Activated T-cell treated with anti-CD3 and anti-CD28 coated beads, Interleukin-2, amount 50 U/mL, for 1 hour (primary cell): ENCODE data around the gene DKK3.

ENCODE experiments used
- DNase-seq: peaks from one replicate; pipeline ENCODE4 v3.0.0-alpha.2; 2020

DKK3 gene

DNA sequence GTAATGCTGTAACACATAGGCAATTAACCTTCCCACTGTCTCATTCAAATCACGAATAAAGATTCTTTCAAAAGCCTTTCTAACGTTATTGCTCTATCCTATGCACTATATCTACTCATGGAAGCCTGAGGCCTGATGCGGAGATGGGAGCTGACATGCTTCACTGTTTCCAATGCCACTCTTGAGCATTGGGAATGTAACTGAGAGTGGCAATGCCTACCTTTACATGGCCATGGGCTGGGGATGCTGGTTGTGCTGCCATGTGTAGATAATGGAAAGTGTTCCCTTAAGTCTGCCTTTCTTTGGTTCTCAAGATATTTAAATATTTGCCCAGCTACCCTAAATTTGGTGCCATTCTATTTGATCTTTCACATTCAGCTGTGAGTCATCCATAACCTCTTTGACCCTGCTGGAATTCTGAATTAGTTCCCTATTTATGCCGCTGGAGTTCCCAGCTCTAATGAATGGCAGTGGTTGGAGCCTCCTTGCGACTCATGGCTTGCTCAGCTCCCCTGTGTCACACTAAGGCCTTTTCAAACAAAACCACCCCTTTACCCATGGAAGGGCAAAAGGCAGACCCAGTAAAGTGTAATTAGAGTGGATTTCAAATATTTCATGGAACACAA lies 21.4 kb upstream of the DKK3 start:
- no peak for DNase-seq

- no peak for DNase-seq
These were observed 20.7 kb upstream of the DKK3 start for GRCh38 chr11:12029119-12029518.

GRCh38 chr11:12028303-12028702 lies 19.9 kb upstream of the DKK3 start:
- DNase-seq, result no peak

DNA sequence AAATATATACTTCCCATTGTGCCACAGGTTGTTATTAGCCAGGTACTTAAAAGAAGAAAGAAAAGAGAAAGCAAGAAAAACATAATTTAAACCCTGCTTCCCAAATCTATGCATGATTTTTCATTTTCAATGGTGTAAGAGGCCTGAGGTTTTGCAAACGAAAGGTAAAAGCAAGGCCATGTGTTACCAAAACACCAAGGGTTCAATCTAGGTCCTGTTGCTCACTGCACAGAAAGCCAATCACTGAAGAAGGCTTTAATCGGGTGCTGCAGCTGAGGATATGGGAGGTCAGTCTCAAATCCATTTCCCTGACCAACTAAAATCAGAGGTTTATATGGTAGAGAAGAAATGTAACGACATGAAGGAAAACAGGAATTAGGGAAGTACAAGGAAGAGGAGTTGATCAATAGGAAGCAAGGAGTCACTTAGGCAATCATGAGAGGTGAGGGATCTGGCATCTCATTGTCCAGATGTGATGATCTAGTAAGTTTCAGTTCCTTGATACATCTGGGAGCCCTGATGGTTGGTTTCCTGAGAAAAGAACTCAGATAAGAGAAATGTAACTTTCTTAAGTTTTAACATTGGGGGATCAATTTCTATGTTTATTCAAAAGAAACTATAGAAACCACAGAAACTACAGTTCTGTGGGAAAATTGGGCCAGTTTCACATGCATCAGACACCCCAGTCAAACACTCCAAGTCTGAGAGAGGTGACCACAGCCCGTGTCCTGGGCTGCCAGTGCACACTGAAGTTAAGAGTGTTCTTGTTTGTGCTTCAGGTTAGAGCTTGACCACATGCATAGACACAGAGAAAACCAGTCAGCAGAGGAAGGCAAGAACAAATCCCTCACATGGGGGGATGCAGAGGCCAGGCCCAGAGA lies 18.1 kb upstream of the DKK3 start:
- DNase-seq, result no peak

DNA sequence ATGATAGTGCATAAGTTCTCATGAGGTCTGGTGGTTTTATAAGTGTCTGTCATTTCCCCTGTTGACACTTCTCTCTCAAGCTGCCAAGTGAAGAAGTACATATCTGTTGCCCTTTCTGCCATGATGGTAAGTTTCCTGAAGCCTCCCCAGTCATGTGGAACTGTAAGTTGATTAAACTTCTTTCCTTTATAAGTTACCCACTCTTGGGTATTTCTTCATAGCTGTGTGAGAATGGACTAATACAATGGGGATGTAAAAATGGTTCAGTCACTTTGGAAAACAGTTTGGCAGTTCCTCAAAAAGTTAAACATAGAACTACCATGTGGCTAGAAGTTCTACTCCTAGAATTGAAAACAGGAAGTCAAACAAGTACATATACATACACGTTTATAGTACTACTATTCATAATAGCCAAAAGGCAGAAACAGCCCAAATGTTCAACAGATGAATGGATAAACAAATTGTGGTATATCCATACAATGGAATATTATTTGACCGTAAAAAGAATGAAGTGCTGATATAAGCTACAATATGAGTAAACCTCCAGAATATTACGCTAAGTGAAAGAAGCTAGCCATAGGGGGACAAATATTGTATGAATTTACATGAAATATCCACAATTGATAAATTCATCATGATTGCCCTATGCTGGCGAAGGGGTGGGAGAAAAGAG lies 16.0 kb upstream of the DKK3 start:
- DNase-seq, result no peak

DNA sequence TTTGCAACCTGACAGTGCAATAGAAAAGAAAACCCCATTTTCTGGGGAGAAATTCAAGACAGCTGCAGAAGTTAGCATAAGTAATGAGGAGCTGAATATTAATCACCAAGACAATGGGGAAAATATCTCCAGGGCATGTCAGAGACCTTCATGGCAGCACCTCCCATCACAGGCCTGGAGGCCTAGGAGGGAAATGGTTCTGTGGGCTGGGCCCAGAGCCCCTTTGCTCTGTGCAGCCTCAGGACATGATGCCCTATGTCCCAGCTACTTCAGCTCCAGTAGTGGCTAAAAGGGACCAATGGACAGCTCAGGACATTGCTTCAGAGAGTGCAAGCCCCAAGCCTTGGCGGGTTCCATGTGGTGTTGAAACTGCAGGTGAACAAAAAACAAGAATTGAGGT lies 14.6 kb upstream of the DKK3 start:
- no peak for DNase-seq

GRCh38 chr11:12020546-12020945 lies 12.1 kb upstream of the DKK3 start:
- DNase-seq, result no peak

DNA sequence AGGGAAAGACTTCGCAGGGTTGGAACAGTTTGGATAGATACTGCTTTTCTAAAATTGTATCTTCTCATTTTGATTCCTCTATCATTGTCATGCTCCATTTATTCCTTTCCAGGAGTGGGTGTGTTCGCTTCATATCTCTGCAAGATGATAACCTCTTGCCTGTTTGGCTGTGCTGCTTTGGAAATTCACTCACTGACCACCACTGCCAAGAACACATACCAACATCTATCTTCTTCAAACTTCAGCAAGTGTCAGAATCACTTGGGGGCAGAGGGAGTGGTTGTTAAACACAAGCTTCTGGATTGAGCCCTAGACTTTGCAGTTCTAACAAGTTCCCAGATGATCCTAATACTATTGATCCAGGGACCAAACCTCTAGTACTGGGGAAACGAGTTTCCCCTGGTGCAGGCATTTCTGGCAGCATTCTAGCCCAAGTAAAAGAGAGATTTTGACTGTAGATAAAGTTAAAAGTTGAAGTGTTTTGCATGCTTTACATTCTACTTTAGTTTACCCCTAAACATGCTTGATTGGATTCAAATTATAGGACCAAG lies 11.5 kb upstream of the DKK3 start:
- no peak for DNase-seq

DNA sequence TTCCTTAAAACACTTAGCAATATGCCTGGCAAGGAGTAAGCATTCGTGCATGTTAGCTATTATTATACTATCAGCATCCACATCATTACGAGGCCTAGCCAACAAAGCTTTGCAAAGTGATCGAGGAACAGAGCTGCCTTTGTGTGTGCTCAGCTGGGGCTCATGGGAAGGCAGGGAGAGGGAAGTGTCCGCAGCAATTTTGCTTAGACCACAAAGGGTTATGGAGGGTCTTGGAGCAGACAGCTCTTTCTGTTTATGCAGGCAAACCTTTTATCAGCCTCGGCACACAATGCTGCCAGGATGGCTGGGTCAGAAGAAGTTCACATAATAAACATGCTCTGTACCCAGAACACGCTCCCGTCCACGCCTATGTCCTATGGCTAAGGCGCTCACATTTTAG lies 10.9 kb upstream of the DKK3 start:
- no peak for DNase-seq

- no peak for DNase-seq
These were observed 9.5 kb upstream of the DKK3 start for GRCh38 chr11:12017865-12018453.

DNA sequence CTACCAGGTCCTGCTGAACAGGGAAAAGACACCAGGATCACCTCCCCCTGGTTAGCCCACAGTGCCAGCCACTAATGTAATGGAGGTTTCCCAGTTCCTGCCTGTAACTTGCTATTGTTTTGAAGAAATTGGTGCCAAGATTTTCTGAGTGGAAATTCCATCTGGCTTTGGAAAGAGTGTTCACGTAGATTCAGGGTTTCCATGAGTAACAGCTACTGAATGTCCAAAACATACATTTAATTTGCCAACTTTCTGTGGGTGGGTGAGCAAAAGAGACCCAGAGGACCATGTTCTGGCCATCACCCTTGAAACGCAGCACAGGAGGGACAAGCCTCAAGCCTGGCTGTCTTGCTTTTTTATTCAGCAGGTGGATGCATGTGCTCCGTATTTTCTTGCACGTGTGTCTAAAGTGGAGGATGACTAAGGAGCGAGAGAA lies 8.8 kb upstream of the DKK3 start:
- no peak for DNase-seq

- no peak for DNase-seq
These were observed 7.8 kb upstream of the DKK3 start for GRCh38 chr11:12016246-12016645.

- DNase-seq, result no peak
These were observed 7.1 kb upstream of the DKK3 start for GRCh38 chr11:12015486-12015885.

DNA sequence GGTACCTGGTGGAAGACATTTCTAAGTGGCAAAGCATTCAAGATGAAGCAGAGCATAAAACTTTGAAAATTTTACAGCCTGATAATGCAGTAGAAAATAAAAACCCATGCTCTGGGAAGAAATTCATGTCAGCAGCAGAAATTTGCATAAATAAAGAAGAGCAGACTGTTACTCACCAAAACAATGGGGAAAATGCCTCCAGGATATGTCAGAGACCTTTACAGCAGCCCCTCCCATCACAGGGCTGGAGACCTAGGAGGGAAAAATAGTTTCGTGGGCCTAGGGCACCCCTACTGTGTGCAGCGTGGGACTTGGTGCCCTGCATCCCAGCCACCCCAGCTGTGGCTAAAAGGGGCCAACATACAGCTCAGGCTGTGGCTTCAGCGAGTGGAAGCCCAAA lies 5.4 kb upstream of the DKK3 start:
- DNase-seq, result no peak

DNA sequence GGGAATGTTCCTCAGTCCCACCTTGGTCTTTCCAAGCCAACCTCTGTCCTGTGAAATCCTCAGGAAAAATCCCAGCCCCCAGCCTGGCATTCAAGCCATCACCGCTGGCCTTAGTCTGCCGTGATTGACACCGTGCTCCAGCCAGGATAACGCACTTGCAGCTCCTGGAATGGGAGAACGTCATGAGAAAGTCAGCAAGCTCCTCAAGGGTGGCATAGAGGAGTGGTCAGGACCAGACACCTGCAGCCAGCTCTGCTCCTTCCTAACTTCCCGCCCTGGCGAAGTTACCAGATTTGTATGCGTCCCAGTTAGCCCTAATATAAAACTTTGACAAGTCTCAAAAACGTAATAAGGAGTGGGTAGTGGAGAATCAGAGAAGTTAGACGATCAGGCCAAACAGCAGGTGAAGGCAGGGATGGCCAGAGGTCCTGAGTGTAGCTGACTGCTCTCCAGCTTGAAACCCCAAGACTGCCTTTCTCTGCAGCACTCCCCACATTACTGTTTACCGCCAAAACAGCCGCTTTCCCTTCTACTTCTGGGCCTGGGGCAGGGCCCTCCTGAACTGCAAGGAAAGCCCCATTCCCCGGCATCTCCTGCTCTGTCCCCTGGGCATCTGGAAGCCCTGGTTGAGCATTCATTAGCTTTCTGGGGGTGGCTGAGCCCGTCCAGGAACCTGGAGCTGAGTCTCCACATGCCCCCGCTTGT lies 1.3 kb upstream of the DKK3 start:
- DNase-seq, result no peak

- no peak for DNase-seq
These were observed 577 bp upstream of the DKK3 start for GRCh38 chr11:12008790-12009616.

DNA sequence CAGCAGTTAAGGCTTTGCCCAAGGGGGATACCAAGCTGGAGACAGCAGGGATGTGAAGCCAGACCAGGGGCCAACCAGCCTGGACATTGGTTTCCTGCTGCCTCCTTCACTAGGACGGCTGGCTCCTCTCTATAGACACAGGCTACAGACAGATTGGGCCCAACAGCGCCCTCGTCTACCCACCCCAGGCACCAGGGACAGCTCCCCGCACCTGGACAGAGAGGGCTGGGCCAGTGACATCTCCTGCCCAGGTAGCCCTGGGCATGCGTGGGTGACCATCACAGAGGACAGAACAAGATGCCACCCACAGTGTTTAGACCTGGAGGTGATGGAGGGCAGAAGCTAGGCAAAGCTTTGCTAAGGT lies 1.2 kb downstream of the DKK3 start:
- no peak for DNase-seq

DNA sequence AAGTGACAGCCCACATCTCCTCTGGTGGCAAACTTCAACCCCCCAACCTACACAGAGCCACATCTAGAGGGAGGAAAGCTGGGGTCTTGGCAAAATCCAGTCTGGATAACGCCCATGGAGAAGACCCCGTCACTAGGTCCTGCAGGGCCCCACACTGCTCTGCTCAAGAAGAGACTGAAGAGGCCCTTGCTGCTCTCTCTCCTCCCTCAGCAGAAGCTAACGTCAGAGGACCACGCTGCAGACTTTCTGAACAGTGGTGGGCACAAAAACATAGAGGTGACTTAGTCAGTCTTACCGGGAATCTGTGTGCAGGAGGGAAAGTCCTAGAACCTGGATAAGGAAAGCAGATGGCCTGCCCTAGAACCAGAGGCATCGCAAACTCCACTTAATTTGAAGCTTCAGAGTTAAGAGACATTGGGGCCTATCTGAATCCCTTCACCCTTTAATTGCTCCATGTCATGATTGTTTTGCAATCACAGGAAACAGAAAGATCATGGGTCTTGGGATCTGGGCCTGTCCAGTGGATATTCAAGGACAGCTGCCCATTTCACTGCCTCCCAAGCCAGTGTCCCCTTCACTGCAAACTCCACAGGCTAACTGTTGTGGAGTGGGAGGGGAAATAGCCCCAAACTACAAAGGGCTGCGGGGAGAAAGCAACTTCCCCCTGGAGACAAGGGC lies 1.7 kb downstream of the DKK3 start:
- no peak for DNase-seq

DNA sequence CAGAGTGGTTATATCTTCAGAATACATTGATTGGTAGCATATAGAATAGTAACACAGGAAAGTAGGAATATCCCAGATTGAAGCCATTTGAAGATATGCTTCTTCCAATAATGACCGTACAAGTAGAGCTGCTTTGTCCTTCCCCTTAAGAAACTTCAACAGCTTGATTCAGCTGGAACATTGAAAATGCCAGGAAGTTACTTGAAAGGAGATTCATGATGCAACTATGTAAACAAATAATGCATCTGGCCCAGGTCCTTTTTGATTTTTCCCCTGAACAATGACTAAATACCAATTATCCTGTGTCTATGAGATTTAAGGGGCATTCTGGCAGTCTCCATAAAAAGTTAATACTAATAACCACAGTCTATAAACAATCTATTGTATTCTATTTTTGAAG lies 3.0 kb downstream of the DKK3 start:
- no peak for DNase-seq

GRCh38 chr11:12005061-12005460 lies 3.4 kb downstream of the DKK3 start:
- DNase-seq, result no peak

GRCh38 chr11:12003815-12004214 lies 4.6 kb downstream of the DKK3 start:
- DNase-seq, result no peak
